Omental fat pad (tissue), 4 donors: ENCODE data around the gene CPEB2. TPM values are rescaled to one million over a fixed set of nuclear protein-coding genes. Genes with fewer than 3 reads are reported as not detected.

Source experiments
- ATAC-seq: fragments of 150-250 bp; one replicate; pipeline ENCODE4 v1.9.1; 2016; ENCODE audit warnings: mild to moderate bottlenecking, moderate library complexity; ENCODE audit not compliant: low FRiP score
- DNase-seq: peaks from one replicate; pipeline ENCODE4 v3.0.0-alpha.2; 2019; ENCODE audit warnings: low spot score
- total RNA-seq, 4 donors: library from RNA; depleted of rRNA; stranded (reverse); fragments of >200 nt; gene quantifications; one replicate each; pipeline ENCODE4 v1.1.0, GENCODE V29; 2016
- TF ChIP-seq, protein P1 (sequence below), 3 donors: fragments of 450-650 bp; IDR thresholded peaks; one replicate each; pipeline ENCODE4 v1.5.1; 2016 to 2017; ENCODE audit warnings: antibody characterized with exemption in 3 of 3, mild to moderate bottlenecking in 3 of 3, moderate library complexity in 2 of 3

Gene CPEB2
- total RNA-seq, 4 donors from 2014 or later = 12.9 to 24.9 (median 17.4) TPM

DNA sequence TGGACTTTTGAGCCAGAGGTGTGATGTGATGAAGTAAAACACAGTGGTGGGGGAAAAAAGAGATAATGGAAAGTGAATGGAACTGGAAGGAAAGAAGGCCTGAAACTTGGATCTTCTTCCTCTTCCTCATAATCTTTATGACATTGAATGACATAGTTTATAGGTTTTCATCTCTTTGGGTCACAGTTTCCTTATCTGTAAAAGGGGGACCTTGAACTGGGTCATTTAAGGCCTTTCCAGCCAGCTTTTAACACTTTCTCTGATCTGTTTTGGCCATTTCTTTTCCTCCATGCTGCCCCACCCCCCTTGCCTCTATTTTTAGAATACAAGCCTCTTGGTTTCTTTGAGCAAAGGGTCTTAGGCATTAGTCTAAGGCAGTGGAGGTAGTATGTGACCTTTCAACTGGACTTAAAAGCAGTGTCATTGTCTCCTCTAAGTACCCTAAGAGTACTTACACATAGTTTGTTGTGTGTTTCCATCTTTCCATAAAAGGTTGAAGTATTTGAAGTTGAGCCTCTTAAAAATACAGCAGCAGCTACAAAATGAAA, 7.8 kb downstream of the CPEB2 start:
- TF ChIP-seq, protein P1, sequence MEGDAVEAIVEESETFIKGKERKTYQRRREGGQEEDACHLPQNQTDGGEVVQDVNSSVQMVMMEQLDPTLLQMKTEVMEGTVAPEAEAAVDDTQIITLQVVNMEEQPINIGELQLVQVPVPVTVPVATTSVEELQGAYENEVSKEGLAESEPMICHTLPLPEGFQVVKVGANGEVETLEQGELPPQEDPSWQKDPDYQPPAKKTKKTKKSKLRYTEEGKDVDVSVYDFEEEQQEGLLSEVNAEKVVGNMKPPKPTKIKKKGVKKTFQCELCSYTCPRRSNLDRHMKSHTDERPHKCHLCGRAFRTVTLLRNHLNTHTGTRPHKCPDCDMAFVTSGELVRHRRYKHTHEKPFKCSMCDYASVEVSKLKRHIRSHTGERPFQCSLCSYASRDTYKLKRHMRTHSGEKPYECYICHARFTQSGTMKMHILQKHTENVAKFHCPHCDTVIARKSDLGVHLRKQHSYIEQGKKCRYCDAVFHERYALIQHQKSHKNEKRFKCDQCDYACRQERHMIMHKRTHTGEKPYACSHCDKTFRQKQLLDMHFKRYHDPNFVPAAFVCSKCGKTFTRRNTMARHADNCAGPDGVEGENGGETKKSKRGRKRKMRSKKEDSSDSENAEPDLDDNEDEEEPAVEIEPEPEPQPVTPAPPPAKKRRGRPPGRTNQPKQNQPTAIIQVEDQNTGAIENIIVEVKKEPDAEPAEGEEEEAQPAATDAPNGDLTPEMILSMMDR (IDR thresholded peaks at IDR 0.05) = no peak
- ATAC-seq = no peak
- no peak for DNase-seq

DNA sequence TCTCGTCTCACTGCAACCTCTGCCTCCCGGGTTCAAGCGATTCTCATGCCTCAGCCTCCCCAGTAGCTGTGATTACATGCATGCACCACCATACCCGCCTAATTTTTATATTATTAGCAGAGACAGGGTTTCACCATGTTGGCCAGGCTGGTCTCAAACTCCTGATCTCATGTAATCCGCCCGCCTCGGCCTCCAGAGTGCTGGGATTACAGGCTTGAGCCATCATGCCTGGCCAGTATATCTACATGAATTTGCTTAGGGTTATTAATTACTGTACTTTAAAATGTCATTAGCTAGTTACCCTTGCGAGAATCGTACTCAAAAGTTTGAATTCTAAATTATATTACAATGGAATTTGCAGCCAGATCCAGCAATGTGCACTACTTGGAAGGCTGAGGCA, 8.9 kb downstream of the CPEB2 start:
- DNase-seq (no peak), ATAC-seq (no peak)
- TF ChIP-seq, protein P1 (IDR thresholded peaks at IDR 0.05) = no peak

DNA sequence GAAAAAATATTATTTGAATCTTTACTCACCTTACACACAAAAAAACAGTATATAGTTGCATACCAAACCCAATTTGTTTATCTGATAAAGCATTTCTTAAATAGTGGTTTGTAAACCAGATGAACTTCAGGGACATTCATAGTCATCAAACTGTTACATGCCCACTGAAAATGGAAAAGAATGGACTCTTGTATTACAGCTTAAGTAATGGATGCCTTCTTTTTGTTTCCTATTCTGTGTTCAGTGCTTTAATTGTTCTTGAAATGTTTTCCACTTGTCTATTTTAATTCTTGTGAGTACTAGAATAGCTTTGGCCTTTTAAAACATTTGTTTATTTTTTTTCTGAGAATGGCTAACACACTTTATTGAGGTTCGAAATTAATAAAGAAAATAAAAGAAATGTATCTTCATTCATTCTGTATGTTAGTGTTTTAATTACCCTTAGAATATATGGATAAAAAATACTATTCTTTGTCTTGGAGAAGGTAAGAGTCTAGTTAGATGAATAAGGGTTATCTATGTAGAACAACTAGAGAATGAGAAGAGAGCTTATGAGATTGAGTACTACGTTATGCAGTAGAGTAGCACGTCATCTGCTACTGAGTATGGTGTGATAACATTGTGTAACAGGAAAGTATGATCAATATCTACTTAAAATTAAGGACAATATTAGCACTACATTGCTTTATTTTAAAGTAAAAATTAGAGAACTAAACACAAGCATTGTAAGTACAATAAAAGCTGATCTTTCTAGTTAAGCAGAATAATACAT, 9.9 kb downstream of the CPEB2 start:
- TF ChIP-seq, protein P1 (IDR thresholded peaks at IDR 0.05) = no peak
- DNase-seq = no peak
- ATAC-seq = no peak

DNA sequence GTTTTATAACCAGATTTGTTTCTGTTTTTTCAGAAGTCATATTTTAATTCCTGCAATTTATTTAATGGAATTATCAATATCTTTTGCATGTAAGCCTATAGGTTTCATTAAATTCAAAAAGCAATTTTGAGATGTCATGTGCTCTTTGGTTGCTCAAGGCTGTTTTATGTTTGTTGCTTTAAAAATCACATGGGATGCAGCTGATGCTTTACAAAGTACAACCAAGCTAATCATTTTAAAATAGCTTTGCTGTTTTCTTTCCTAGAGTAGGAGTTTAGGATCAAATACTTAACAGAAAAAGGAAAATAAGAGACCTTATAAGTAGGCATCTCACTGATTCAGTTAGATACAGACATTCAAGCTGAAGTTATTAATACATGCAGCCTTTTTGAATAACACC, 11.3 kb downstream of the CPEB2 start:
- DNase-seq = no peak
- TF ChIP-seq, protein P1 (IDR thresholded peaks at IDR 0.05) = no peak
- ATAC-seq = no peak

DNA sequence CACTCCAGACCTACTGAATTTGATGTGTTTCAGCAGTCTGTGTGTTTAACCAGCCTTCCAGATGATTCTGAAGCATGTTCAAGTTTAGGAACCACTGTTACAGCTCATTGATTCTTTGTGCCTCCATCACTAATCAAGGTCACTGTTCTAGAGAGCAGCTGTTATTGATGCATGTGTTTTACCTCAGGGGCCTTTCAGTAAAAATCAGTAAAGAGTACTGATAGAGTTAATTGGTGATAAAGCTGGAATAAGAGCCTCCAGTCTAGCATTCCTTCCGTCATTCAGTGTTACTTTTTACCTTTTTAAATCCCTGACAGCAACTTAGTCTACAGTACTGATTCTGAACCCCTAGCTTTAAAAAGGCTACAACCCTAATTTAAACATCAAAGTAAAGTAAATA, 12.9 kb downstream of the CPEB2 start:
- ATAC-seq (no peak), DNase-seq (no peak)
- TF ChIP-seq, protein P1 (IDR thresholded peaks at IDR 0.05) = no peak

DNA sequence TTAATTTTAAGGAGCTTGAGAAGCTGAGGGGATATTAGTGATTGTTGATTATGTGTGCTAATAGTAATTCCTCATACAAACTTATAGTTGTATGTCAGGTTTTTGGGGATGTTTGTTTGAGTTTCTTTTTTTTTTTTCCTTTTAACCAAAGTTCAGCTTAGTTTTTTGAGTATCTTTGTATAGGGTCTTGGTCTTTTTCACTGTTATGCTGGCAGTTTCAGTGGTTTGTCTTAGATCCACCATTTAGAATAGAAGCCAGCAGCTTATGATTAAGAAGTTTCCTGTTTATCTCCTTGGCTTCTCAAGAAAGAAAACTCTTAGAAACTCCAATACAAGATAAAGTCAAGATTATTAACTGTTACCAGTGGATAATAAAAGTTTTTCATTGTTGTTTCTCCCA, 16.1 kb downstream of the CPEB2 start:
- ATAC-seq = no peak
- TF ChIP-seq, protein P1 (IDR thresholded peaks at IDR 0.05) = no peak
- DNase-seq = no peak
